HCT116 (cell line): ENCODE data around the gene CAMK2N2. TPM values are rescaled to one million over a fixed set of nuclear protein-coding genes. Genes with fewer than 3 reads are reported as not detected.

Experiments used
- ATAC-seq: fragments of 200-7000 bp; cut with Tn5 transposase; 2 replicates; pipeline ENCODE4 v1.9.1; 2020; ENCODE audit warnings: mild to moderate bottlenecking, moderate library complexity
- Bru-seq: library from RNA; stranded (reverse); fragments of 400-500 nt; gene quantifications from one replicate; lab custom pipeline; 2021; lab: Mats Ljungman, UMichigan
- BruChase-seq, 2 experiments: library from RNA; stranded (reverse); fragments of 400-500 nt; gene quantifications; one replicate each; lab custom pipeline; 2021; lab: Mats Ljungman, UMichigan
- BruUV-seq: library from RNA; stranded (reverse); fragments of 400-500 nt; replicated peaks from 2 replicates; lab custom pipeline; 2021; lab: Mats Ljungman, UMichigan
- CTCF ChIA-PET: fragments of 300-600 bp; sonication (Branson Sonifier 250); formaldehyde crosslinking; loops from one replicate; lab custom pipeline; 2021; ENCODE audit warnings: antibody characterized with exemption; lab: Charles Lee
- POLR2A ChIA-PET: fragments of 300-600, 350-600 bp; sonication (Branson Sonifier 250); formaldehyde crosslinking; loops from one replicate; lab custom pipeline; 2021; ENCODE audit warnings: antibody characterized with exemption; lab: Charles Lee
- RAD21 ChIA-PET, 2 experiments: fragments of 300-600 bp; sonication (Branson Sonifier 250); formaldehyde crosslinking; loops; one replicate each; lab custom pipeline; 2023; ENCODE audit warnings: low total read pairs in 2 of 2; ENCODE audit not compliant: uncharacterized antibody in 2 of 2, unreplicated experiment in 2 of 2, low non-redundant PET in 1 of 2; lab: Charles Lee
- DNase-seq: peaks from one replicate; pipeline ENCODE4 v3.0.0-alpha.2; 2010; ENCODE audit warnings: low read depth, low spot score
- H2AFZ ChIP-seq: fragments of 200-600 bp; shearing (Covaris generic), sonication (generic); 2 replicates; pipeline ENCODE4 v1.6.1; 2017; ENCODE audit warnings: low read depth, mixed run types, mixed read lengths, antibody characterized with exemption, low read length; ENCODE audit not compliant: poor library complexity, severe bottlenecking
- H3K27ac ChIP-seq: 2 replicates; pipeline ENCODE4 v1.5.1; 2012; ENCODE audit warnings: low read depth, low read length
- H3K27me3 ChIP-seq: fragments of 200-600 bp; sonication (generic); 2 replicates; pipeline ENCODE4 v1.6.1; 2016; ENCODE audit warnings: mixed run types, low read length, mixed read lengths; ENCODE audit not compliant: insufficient read depth
- H3K36me3 ChIP-seq, 2 experiments: fragments of 200-500 bp in 1 of 2; fragments of 200-600 bp in 1 of 2; sonication (Bioruptor generic) in 1 of 2; sonication (generic) in 1 of 2; 2 replicates each; pipeline versions ENCODE4 v1.5.1 to v1.6.1; 2014 to 2016; ENCODE audit warnings: low read length in 2 of 2, inconsistent platforms in 1 of 2, mixed read lengths in 1 of 2, mixed run types in 1 of 2; ENCODE audit not compliant: insufficient read depth in 2 of 2, control insufficient read depth in 1 of 2
- H3K4me1 ChIP-seq, 2 experiments: fragments of 200-600 bp in 1 of 2; sonication (generic) in 1 of 2; 2 replicates each; pipeline versions ENCODE4 v1.5.1 to v1.6.1; 2012 to 2017; ENCODE audit warnings: low read length in 2 of 2, inconsistent platforms in 1 of 2, mild to moderate bottlenecking in 1 of 2, mixed read lengths in 1 of 2, mixed run types in 1 of 2, moderate library complexity in 1 of 2; ENCODE audit not compliant: insufficient read depth in 2 of 2, control insufficient read depth in 1 of 2
- H3K4me2 ChIP-seq: fragments of 200-600 bp; sonication (generic); 2 replicates; pipeline ENCODE4 v1.6.1; 2017; ENCODE audit warnings: mixed run types, low read length, mixed read lengths
- H3K4me3 ChIP-seq, 2 experiments: fragments of 200-600 bp in 1 of 2; sonication (generic) in 1 of 2; replicated peaks in 1 of 2; 2 replicates each; pipeline ENCODE4 v1.5.1; 2011 to 2016; ENCODE audit warnings: low read length in 2 of 2, control low read depth in 1 of 2, low read depth in 1 of 2, mild to moderate bottlenecking in 1 of 2, mixed read lengths in 1 of 2, mixed run types in 1 of 2
- H3K79me2 ChIP-seq: fragments of 200-600 bp; sonication (generic); 2 replicates; pipeline ENCODE4 v1.6.1; 2017; ENCODE audit warnings: mild to moderate bottlenecking, mixed run types, low read length, moderate library complexity, mixed read lengths; ENCODE audit not compliant: insufficient read depth
- H3K9ac ChIP-seq: fragments of 200-600 bp; sonication (generic); 2 replicates; pipeline ENCODE4 v1.6.1; 2016; ENCODE audit warnings: low read length, mixed read lengths
- H3K9me2 ChIP-seq: fragments of 200-600 bp; sonication (generic), shearing (Covaris generic); 2 replicates; pipeline ENCODE4 v1.6.1; 2017; ENCODE audit warnings: mixed run types, mild to moderate bottlenecking, moderate library complexity; ENCODE audit not compliant: insufficient read depth
- H3K9me3 ChIP-seq, 2 experiments: fragments of 200-500 bp in 1 of 2; fragments of 200-600 bp in 1 of 2; sonication (Bioruptor generic) in 1 of 2; sonication (generic) in 1 of 2; 2 replicates each; pipeline ENCODE4 v1.6.1; 2014 to 2017; ENCODE audit warnings: low read length in 2 of 2, mixed read lengths in 2 of 2, inconsistent platforms in 1 of 2, low read depth in 1 of 2, mild to moderate bottlenecking in 1 of 2, mixed run types in 1 of 2, moderate library complexity in 1 of 2; ENCODE audit not compliant: control insufficient read depth in 1 of 2, insufficient read depth in 1 of 2
- H4K20me1 ChIP-seq: fragments of 200-600 bp; sonication (generic), shearing (Covaris generic); 2 replicates; pipeline ENCODE4 v1.6.1; 2017; ENCODE audit warnings: mixed run types, mild to moderate bottlenecking, moderate library complexity; ENCODE audit not compliant: insufficient read depth
- EGR1 ChIP-seq: IDR thresholded peaks from 2 replicates; pipeline ENCODE4 v1.6.1; 2012; ENCODE audit warnings: low read depth
- EZH2phosphoT487 ChIP-seq: fragments of 200-600 bp; IDR thresholded peaks from 2 replicates; pipeline ENCODE4 v1.6.1; 2018; ENCODE audit warnings: antibody characterized with exemption, borderline replicate concordance
- JUND ChIP-seq: IDR thresholded peaks from 2 replicates; pipeline ENCODE4 v1.6.1; 2012
- MAX ChIP-seq: IDR thresholded peaks from 2 replicates; pipeline ENCODE4 v1.6.1; 2012
- POLR2AphosphoS5 ChIP-seq: IDR thresholded peaks from 2 replicates; pipeline ENCODE4 v1.6.1; 2011; ENCODE audit warnings: mild to moderate bottlenecking, low read depth, low read length, moderate library complexity
- RAD21 ChIP-seq: IDR thresholded peaks from 2 replicates; pipeline ENCODE4 v1.6.1; 2012; ENCODE audit warnings: low read depth, mild to moderate bottlenecking
- SIN3A ChIP-seq: IDR thresholded peaks from 2 replicates; pipeline ENCODE4 v1.6.1; 2012; ENCODE audit warnings: low read depth
- YY1 ChIP-seq: IDR thresholded peaks from 2 replicates; pipeline ENCODE4 v1.6.1; 2011; ENCODE audit warnings: low read length, low read depth, moderate library complexity, mild to moderate bottlenecking; ENCODE audit not compliant: insufficient replicate concordance; ENCODE audit errors: extremely low read depth
- ZFX ChIP-seq: fragments of 450-650 bp; IDR thresholded peaks from 2 replicates; pipeline ENCODE4 v1.6.1; 2017
- intact Hi-C: fragments of 100-400 bp; cut with micrococcal nuclease; formaldehyde crosslinking; loops from 2 replicates; pipeline ENCODE4 v1.10.0; 2022
- long read RNA-seq: library from polyadenylated mRNA; unstranded; transcript quantifications from one replicate; pipeline ENCODE4 v2.0.0, GENCODE V29; 2021; ENCODE audit not compliant: unreplicated experiment
- polyA plus RNA-seq: library from polyadenylated mRNA; unstranded; fragments of >200 nt; gene quantifications from 2 replicates; pipeline ENCODE4 v1.2.1, GENCODE V29; 2012; ENCODE audit warnings: missing spikeins
- total RNA-seq: library from RNA; stranded (reverse); gene quantifications from one replicate; pipeline ENCODE4 v1.2.1, GENCODE V29; 2021; ENCODE audit not compliant: unreplicated experiment

Gene CAMK2N2
- 5.1 TPM for total RNA-seq
- polyA plus RNA-seq = 1.5 and 2.0 TPM in 2 replicates
- Bru-seq, nascent RNA = percentile 36 among the genes with signal in this experiment
- BruChase-seq, experiment 1, labeled RNA remaining after a 6-hour chase = percentile 38 among the genes with signal in this experiment
- BruChase-seq, experiment 2, labeled RNA remaining after a 2-hour chase = percentile 31 among the genes with signal in this experiment
- long read RNA-seq, partial matches to known transcripts = 0 of 1 reads
- long read RNA-seq, other reads (novel, unspliced or antisense) = 1 of 1 reads

GRCh38 chr3:184261270-184261853 lies at the start of gene CAMK2N2:
CAMK2N2 (minus strand) TSS chr3:184261553; CDS start chr3:184261285, 268 bp downstream.
- POLR2A ChIA-PET = interaction anchor here (0.6 kb wide), 1 partner anchor 86 kb away, joined by 3 read pairs; no protein-coding TSS in a partner anchor
- no peak for TF ChIP-seq EZH2phosphoT487
- TF ChIP-seq EGR1 = 0 out of 2 replicates have a peak, but pooled peaks have one; percentile 17
- TF ChIP-seq MAX = peak; percentile 74
- TF ChIP-seq RAD21 = no peak
- no peak for TF ChIP-seq SIN3A
- TF ChIP-seq JUND = no peak
- TF ChIP-seq POLR2AphosphoS5 = no peak
- TF ChIP-seq YY1 = no peak
- no peak for TF ChIP-seq ZFX
- Histone ChIP-seq H3K36me3 (no peaks in the 10 kb centered on the region; a peak in 1 of 4 replicates), H3K9me3 (no peaks in the 10 kb centered on the region), H3K9ac (peak within 1 kb of the TSS; percentile 62), H2AFZ (peak within 1 kb of the TSS; percentile 54), H3K4me2 (peak within 1 kb of the TSS; percentile 92), H3K27ac (peak within 1 kb of the TSS; percentile 46; the same call in 1 of the 2 replicates), H4K20me1 (no peaks in the 10 kb centered on the region), H3K4me3 (peak within 1 kb of the TSS; percentile 50 to 63), H3K9me2 (no peaks in the 10 kb centered on the region), H3K79me2 (no peaks in the 10 kb centered on the region), H3K4me1 (peaks cover 3 to 24% of the 10 kb centered on the region in 2 experiments; a peak in 3 of 4 replicates), H3K27me3 (no peaks in the 10 kb centered on the region)
- CTCF ChIA-PET = interaction anchor here (0.7 to 1.4 kb wide), 4 partner anchors 10 to 376 kb away, joined by 3 to 7 read pairs (median 4); partner anchors contain the start of gene PARL
- RAD21 ChIA-PET = interaction anchor here in 1 of 2 experiments (0.5 kb wide), 1 partner anchor 116 kb away, joined by 4 read pairs; no protein-coding TSS in a partner anchor
- ATAC-seq = peak; percentile 92
- intact Hi-C loops = no loop called here
- DNase-seq = no peak
- BruUV-seq = no TSS peak
